CD8-positive, alpha-beta memory T cell (primary cell): Measurements from ENCODE around the gene NMT2. TPM values are rescaled to one million over a fixed set of nuclear protein-coding genes. Genes with fewer than 3 reads are reported as not detected.

ENCODE experiments used
- CTCF ChIA-PET: fragments of 350-600 bp; sonication (Branson Sonifier 250); formaldehyde crosslinking; loops from one replicate; lab custom pipeline; 2021; ENCODE audit warnings: antibody characterized with exemption; lab: Charles Lee
- POLR2A ChIA-PET: fragments of 350-600 bp; sonication (Branson Sonifier 250); formaldehyde crosslinking; loops from one replicate; lab custom pipeline; 2021; ENCODE audit warnings: antibody characterized with exemption; lab: Charles Lee
- DNase-seq, 5 donors: peaks; one replicate each; pipeline versions ENCODE4 v3.0.0 to v3.0.0-alpha.2; 2020 to 2022; ENCODE audit warnings: mixed read lengths in 1 of 5
- H3K27ac ChIP-seq: one replicate; pipeline ENCODE4 v1.7.0; 2013; ENCODE audit warnings: low read depth, mild to moderate bottlenecking, low read length, moderate library complexity
- H3K27me3 ChIP-seq: 2 replicates; pipeline ENCODE4 v1.7.0; 2013; ENCODE audit warnings: low read length, mild to moderate bottlenecking; ENCODE audit not compliant: insufficient read depth, poor library complexity, severe bottlenecking
- H3K36me3 ChIP-seq: 2 replicates; pipeline ENCODE4 v1.7.0; 2013; ENCODE audit warnings: mild to moderate bottlenecking, low read length, moderate library complexity; ENCODE audit not compliant: insufficient read depth
- H3K4me1 ChIP-seq: 2 replicates; pipeline ENCODE4 v1.7.0; 2013; ENCODE audit warnings: mild to moderate bottlenecking, low read length, moderate library complexity; ENCODE audit not compliant: insufficient read depth
- H3K4me3 ChIP-seq: 2 replicates; pipeline ENCODE4 v1.7.0; 2013; ENCODE audit warnings: mild to moderate bottlenecking, low read length
- H3K9me3 ChIP-seq: 2 replicates; pipeline ENCODE4 v1.7.0; 2013; ENCODE audit warnings: mild to moderate bottlenecking, low read length
- H3K27ac Mint-ChIP-seq, 8 donors: one replicate each; pipeline ENCODE4 v1.8.0; 2020 to 2021; ENCODE audit warnings: mixed read lengths in 8 of 8, mild to moderate bottlenecking in 6 of 8, inconsistent platforms in 3 of 8, moderate library complexity in 3 of 8
- H3K27me3 Mint-ChIP-seq, 2 donors: one replicate each; pipeline ENCODE4 v1.8.0; 2020 to 2021; ENCODE audit warnings: mixed read lengths in 2 of 2, mild to moderate bottlenecking in 1 of 2, moderate library complexity in 1 of 2
- H3K36me3 Mint-ChIP-seq, 3 donors: one replicate each; pipeline ENCODE4 v1.8.0; 2020 to 2021; ENCODE audit warnings: mixed read lengths in 3 of 3, inconsistent platforms in 1 of 3, mild to moderate bottlenecking in 1 of 3
- H3K4me1 Mint-ChIP-seq, 3 donors: one replicate each; pipeline ENCODE4 v1.8.0; 2020 to 2021; ENCODE audit warnings: mixed read lengths in 3 of 3, inconsistent platforms in 1 of 3, mild to moderate bottlenecking in 1 of 3
- H3K4me3 Mint-ChIP-seq, 7 donors: one replicate each; pipeline ENCODE4 v1.8.0; 2020 to 2021; ENCODE audit warnings: mixed read lengths in 7 of 7, mild to moderate bottlenecking in 6 of 7, moderate library complexity in 4 of 7, inconsistent platforms in 2 of 7
- H3K9me3 Mint-ChIP-seq, 5 donors: one replicate each; pipeline ENCODE4 v1.8.0; 2020 to 2022; ENCODE audit warnings: mixed read lengths in 5 of 5, mild to moderate bottlenecking in 3 of 5, moderate library complexity in 2 of 5, inconsistent platforms in 1 of 5
- polyA plus RNA-seq: library from polyadenylated mRNA; unstranded; fragments of 300-500 nt; fragmentation: Illumina TruSeq; gene quantifications from one replicate; pipeline ENCODE4 v1.2.3, GENCODE V29; 2021
- total RNA-seq, 2 experiments: library from RNA; stranded (reverse); gene quantifications; one replicate each; pipeline ENCODE4 v1.2.3, GENCODE V29; 2021

Gene NMT2
- total and polyA plus RNA-seq, 3 experiments from 2014 or later: 16.1 to 36.6 (median 16.8) TPM

DNA sequence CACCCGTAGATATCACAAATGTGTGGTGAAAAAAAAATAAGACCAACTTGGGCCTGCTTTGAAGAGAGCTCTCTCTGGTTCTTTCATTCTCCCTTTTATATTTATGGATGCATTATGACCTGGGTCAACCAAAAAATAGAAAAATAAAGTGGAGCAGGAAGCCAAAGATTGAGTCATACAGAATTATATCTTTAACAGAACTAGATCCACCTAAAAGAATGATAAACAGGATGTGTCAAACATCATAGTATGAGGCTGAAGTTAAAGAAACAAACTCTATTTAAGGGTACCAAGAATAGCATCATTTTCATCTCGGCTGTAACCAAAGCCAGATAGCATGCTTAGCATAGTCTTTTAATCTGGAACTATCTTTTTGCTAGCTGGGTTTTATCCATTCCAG is 28.8 kb upstream of the NMT2 start:
- Histone ChIP-seq H3K9me3 (no peaks in the 10 kb centered on the region), H3K4me1 (peaks cover 20% of the 10 kb centered on the region), H3K4me3 (no peak overlapping the region), H3K27ac (no peak overlapping the region), H3K36me3 (no peaks in the 10 kb centered on the region), H3K27me3 (no peaks in the 10 kb centered on the region)
- POLR2A ChIA-PET: interaction anchor here (1.7 to 1.9 kb wide), 2 partner anchors 11 to 28 kb away, joined by 4 to 8 read pairs; no protein-coding TSS in a partner anchor
- Mint-ChIP-seq H3K36me3 (peaks cover 0 to 10% (median 2%) of the 10 kb centered on the region in 3 donors), H3K4me3 (peak overlapping the region in 6 of 7 donors; percentile 45 to 80 (median 62)), H3K27me3 (peaks cover 0 to 1% of the 10 kb centered on the region in 2 donors), H3K9me3 (no peaks in the 10 kb centered on the region), H3K27ac (peak overlapping the region in 6 of 8 donors; percentile 72 to 96 (median 83)), H3K4me1 (peaks cover 14 to 61% (median 28%) of the 10 kb centered on the region in 3 donors)
- CTCF ChIA-PET: interaction anchor here (0.7 to 1.5 kb wide), 5 partner anchors 12 to 70 kb away, joined by 3 to 5 read pairs (median 3); no protein-coding TSS in a partner anchor
- no peak for DNase-seq

DNA sequence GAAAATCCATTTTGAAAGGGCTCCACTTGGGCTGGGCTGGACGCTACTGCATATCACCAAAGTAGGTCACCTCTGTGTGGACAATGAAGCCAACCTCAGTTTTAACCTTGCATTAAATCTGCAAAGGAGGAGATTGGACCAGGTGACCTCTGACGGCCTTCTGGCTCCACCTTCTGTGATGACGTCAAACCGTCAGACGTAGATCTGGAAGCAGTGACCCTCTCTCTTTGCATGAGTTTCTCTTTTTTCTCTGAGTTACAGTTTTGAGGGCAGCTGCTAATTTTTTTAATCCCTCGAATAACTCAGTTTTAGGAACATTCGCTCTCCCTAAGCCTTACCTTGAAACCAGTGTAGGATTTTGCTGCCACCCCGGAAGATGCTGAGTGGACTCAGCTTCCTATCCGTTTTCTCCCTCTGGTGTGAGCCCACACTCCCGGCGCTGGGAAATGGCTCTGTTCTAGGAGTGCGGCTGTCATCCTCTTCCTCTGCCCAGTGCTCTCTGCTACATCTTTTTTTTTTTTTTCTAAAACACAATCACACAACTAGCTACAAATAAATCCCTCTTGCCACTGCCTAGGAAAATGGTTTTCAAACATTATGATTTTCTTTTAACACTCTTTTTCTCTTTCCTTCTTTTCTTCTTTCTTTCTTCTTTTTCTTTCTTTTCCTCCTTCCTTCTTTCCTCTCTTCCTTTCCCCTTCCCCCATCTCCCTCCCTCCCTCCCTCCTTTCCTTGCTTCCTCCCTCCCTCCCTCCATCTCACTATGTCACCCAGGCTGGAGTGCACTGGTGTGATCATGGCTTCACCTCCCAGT is 27.7 kb upstream of the NMT2 start:
- DNase-seq: no peak
- H3K9me3 ChIP-seq: no peaks in the 10 kb centered on the region
- H3K27me3 ChIP-seq: no peaks in the 10 kb centered on the region
- H3K4me1 ChIP-seq: peaks cover 20% of the 10 kb centered on the region
- H3K4me3 ChIP-seq: no peak overlapping the region
- ChIA-PET CTCF (interaction anchor here (0.6 to 1.4 kb wide), 3 partner anchors 25 to 203 kb away, joined by 3 read pairs; no protein-coding TSS in a partner anchor), POLR2A (interaction anchor here (1.1 to 1.9 kb wide), 2 partner anchors 13 to 27 kb away, joined by 3 to 8 read pairs; no protein-coding TSS in a partner anchor)
- H3K27ac ChIP-seq: peak overlapping the region; percentile 32
- peak overlapping the region in 5 of 8 donors; percentile 26 to 82 (median 39) for H3K27ac Mint-ChIP-seq
- no peaks in the 10 kb centered on the region for H3K36me3 ChIP-seq
- H3K36me3 Mint-ChIP-seq: peaks cover 0 to 10% (median 2%) of the 10 kb centered on the region in 3 donors
- peak overlapping the region in 5 of 7 donors; percentile 47 to 88 (median 63) for H3K4me3 Mint-ChIP-seq
- H3K4me1 Mint-ChIP-seq: peaks cover 13 to 56% (median 28%) of the 10 kb centered on the region in 3 donors
- H3K27me3 Mint-ChIP-seq: peaks cover 0 to 1% of the 10 kb centered on the region in 2 donors
- no peaks in the 10 kb centered on the region for H3K9me3 Mint-ChIP-seq

DNA sequence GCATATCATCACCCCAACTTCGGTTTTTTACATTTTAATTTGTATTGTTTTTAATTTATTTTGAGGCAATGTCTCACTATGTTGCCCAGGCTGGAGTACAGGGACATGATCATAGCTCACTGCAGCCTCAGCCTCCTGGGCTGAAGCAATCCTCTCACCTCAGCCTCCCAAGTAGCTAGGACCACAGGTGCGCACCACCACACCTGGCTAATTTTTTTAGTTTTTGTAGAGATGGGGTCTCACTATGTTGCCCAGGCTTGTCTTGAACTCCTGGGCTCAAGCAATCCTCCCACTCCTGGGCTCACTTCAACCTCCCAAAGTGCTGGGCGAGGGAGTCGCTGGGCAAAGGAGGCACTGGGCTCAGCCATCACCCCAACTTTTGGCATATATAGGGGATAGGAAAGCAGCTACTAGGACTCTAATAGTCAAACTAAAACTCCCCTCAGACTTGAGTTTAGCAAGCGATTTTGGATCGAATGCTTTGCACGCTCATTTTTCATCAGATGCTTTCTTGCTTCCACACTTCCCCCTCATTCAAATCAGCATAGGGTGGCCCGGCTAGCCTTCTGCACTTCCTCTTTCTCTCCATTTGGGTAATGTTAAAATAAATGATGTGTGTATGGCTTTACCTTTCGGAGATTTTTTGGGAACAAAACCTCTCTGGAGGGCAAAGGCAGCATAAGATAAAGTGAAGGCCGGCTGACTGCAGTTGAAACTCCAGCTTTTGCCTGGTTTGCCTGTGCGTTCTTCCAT is 20.8 kb upstream of the NMT2 start:
- Mint-ChIP-seq H3K4me3 (no peak overlapping the region), H3K27ac (peak overlapping the region in 1 of 8 donors; percentile 66)

DNA sequence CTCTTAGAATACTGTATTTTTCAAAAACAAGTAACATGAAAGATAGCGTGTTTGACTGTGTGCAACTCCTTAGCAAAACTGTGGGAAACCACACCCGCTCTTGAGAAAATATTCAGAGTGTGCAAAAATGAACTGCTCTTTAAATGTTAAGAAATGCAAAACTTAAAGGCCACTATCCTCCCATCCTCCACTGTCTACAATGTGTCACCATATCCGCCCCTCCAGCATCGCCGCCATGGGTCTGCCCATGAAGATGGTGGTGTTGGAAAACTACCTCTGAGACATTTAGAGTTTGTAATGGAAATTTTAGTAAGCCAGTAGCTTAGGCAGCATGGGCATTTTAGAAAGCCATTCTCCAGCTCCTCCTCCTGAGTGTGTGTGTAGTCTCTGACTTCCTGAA is 20.1 kb upstream of the NMT2 start:
- Mint-ChIP-seq H3K4me3 (no peak overlapping the region), H3K27me3 (no peaks in the 10 kb centered on the region), H3K9me3 (no peaks in the 10 kb centered on the region), H3K4me1 (peaks cover 24 to 39% (median 33%) of the 10 kb centered on the region in 3 donors), H3K27ac (peak overlapping the region in 3 of 8 donors; percentile 6 to 66 (median 66)), H3K36me3 (peaks cover 0 to 2% (median 0%) of the 10 kb centered on the region in 3 donors)
- H3K9me3 ChIP-seq: no peaks in the 10 kb centered on the region
- CTCF ChIA-PET: no interaction called here
- POLR2A ChIA-PET: no interaction called here
- no peaks in the 10 kb centered on the region for H3K36me3 ChIP-seq
- no peak overlapping the region for H3K4me3 ChIP-seq
- no peaks in the 10 kb centered on the region for H3K27me3 ChIP-seq
- no peak for DNase-seq
- peaks cover 37% of the 10 kb centered on the region for H3K4me1 ChIP-seq
- no peak overlapping the region for H3K27ac ChIP-seq

More for the DNA sequence above, 20.8 kb upstream of the NMT2 start:
- CTCF ChIA-PET: interaction anchor here (0.8 kb wide), 1 partner anchor 20 kb away, joined by 4 read pairs; no protein-coding TSS in a partner anchor
- Histone ChIP-seq H3K4me1 (peaks cover 37% of the 10 kb centered on the region), H3K9me3 (no peaks in the 10 kb centered on the region), H3K27ac (no peak overlapping the region), H3K36me3 (no peaks in the 10 kb centered on the region), H3K27me3 (no peaks in the 10 kb centered on the region), H3K4me3 (no peak overlapping the region)
- POLR2A ChIA-PET: no interaction called here
- H3K36me3 Mint-ChIP-seq: peaks cover 0 to 2% (median 0%) of the 10 kb centered on the region in 3 donors
- H3K27me3 Mint-ChIP-seq: no peaks in the 10 kb centered on the region
- H3K9me3 Mint-ChIP-seq: no peaks in the 10 kb centered on the region
- H3K4me1 Mint-ChIP-seq: peaks cover 24 to 43% (median 33%) of the 10 kb centered on the region in 3 donors
- no peak for DNase-seq

DNA sequence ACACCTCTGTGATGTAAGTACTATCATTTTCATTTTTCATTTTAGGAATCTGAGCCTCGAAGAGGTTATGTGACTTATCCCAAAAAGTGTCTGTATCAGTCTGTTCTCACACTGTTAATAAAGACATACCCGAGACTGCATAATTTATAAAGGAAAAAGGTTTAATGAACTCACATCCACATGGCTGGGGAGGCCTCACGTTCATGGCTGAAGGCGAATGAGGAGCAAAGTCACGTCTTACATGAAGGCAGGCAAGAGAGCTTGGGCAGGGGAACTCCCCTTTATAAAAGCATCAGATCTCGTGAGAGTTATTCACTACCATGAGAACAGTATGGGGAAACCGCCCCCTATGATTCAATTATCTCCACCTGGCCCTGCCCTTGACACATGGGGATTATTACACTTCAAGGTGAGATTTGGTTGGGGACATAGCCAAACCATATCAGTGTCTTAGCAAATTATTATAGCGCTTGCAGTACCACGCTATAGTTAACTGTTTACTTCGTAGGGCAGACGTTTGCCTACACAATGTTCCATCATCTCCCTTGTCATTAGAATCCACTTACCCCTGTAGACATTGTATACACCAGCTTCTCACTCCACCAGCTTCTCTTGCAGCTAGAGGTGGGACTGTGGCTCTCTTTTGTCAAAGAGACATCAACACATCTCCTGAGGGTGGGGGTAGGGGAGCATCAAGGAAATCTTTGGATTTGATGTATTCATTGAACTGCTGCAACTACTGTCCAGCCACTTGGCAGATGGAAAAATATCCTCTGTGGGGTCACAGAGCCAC is 15.4 kb upstream of the NMT2 start:
- H3K27ac Mint-ChIP-seq: peak overlapping the region in 2 of 8 donors; percentile 33 to 50

DNA sequence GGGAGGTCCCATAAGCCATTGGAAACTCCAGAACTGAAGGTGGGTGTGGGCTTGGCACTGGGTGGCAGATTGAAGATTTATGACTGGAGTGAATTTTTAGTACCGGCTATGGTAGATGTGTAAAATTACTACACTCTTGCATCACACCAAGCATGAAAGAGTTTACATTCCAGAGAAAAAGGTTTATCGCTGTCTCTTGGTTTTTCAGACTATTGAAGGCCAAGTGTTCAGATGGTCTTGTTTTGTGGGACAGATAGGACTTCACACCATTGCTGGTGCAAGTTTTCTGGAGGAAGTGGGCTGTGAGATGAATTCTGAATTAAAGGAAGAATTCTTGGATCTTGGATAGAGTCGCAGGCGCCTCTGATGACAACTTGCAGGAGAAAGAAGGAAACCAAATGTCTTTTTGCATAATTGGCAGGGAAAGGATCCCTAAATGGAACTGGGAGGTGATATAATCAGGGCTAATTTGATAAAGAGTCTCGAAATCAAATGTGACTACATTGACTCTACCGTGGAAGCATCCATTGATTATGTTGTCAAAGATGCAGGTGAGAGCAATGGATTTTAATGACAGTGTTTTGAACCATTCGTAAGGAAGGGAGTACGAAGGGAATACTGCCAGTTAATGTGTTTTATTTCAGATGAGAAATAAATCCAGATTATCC is 14.2 kb upstream of the NMT2 start:
- H3K4me3 Mint-ChIP-seq: no peak overlapping the region
- Histone ChIP-seq H3K27me3 (no peaks in the 10 kb centered on the region), H3K4me1 (peaks cover 19% of the 10 kb centered on the region)

More for the DNA sequence above, 15.4 kb upstream of the NMT2 start:
- Mint-ChIP-seq H3K4me3 (no peak overlapping the region), H3K9me3 (no peaks in the 10 kb centered on the region), H3K27me3 (no peaks in the 10 kb centered on the region), H3K36me3 (peaks cover 0 to 3% (median 2%) of the 10 kb centered on the region in 3 donors), H3K4me1 (peaks cover 20 to 37% (median 32%) of the 10 kb centered on the region in 3 donors)
- H3K27ac ChIP-seq: no peak overlapping the region
- no peaks in the 10 kb centered on the region for H3K36me3 ChIP-seq
- H3K4me3 ChIP-seq: no peak overlapping the region
- POLR2A ChIA-PET: no interaction called here
- no peak for DNase-seq
- no peaks in the 10 kb centered on the region for H3K9me3 ChIP-seq
- H3K4me1 ChIP-seq: peaks cover 28% of the 10 kb centered on the region
- CTCF ChIA-PET: no interaction called here
- no peaks in the 10 kb centered on the region for H3K27me3 ChIP-seq

More for the DNA sequence above, 14.2 kb upstream of the NMT2 start:
- no peak for DNase-seq
- CTCF ChIA-PET: no interaction called here
- Histone ChIP-seq H3K9me3 (no peaks in the 10 kb centered on the region), H3K36me3 (no peaks in the 10 kb centered on the region), H3K27ac (no peak overlapping the region), H3K4me3 (no peak overlapping the region)
- Mint-ChIP-seq H3K27ac (no peak overlapping the region), H3K36me3 (peaks cover 0 to 3% (median 2%) of the 10 kb centered on the region in 3 donors), H3K9me3 (no peaks in the 10 kb centered on the region), H3K4me1 (peaks cover 16 to 31% (median 27%) of the 10 kb centered on the region in 3 donors), H3K27me3 (no peaks in the 10 kb centered on the region)
- POLR2A ChIA-PET: no interaction called here
